Measurements from ENCODE around the gene PCGF3. TPM values are rescaled to one million over a fixed set of nuclear protein-coding genes. Genes with fewer than 3 reads are reported as not detected.

The PCGF3 gene
- total RNA-seq, 1 experiment from 2014 or later = 66.3 TPM

DNA sequence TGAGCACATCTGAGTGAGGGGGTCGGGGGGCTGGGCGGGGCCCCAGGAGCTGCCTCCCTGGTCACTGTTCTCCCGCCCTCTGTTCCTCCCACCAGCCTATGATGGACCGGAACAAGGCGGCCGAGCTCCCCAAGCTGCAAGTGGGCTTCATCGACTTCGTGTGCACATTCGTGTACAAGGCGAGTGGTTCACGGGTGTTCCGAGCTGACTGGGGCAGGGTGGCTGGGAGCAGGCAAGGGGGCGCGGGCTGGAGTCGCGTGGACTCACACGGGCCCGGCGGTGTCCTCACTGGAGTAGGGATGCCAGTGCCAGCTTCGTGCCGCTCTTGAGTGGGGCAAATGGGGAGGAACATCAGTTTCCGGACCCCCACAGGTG lies 39.2 kb upstream of the PCGF3 start:
- no peak overlapping the region for H2AFZ ChIP-seq (ENCODE audit: low read depth, low read length, poor library complexity, severe bottlenecking)
- no peak overlapping the region for H3K27ac ChIP-seq (ENCODE audit: low read depth, low read length)
- no peaks in the 10 kb centered on the region for H3K79me2 ChIP-seq (ENCODE audit: insufficient read depth, low read length)
- ChIA-PET RAD21 (ENCODE audit: low non-redundant PET in 1 of 2, low total read pairs in 2 of 2, uncharacterized antibody in 2 of 2, unreplicated experiment in 2 of 2) (no interaction called here), CTCF (no interaction called here), POLR2A (no interaction called here)
- H4K20me1 ChIP-seq (ENCODE audit: insufficient read depth) = no peaks in the 10 kb centered on the region
- H3K4me2 ChIP-seq (ENCODE audit: low read length) = no peak overlapping the region
- peaks cover 0 to 8% of the 10 kb centered on the region in 2 experiments; a peak in 1 of 4 replicates for H3K4me1 ChIP-seq (ENCODE audit: control insufficient read depth in 1 of 2, insufficient read depth in 2 of 2, low read length in 2 of 2)
- ATAC-seq (no peak), DNase-seq (ENCODE audit: low read depth, low spot score) (no peak)
- no peaks in the 10 kb centered on the region for H3K9me2 ChIP-seq (ENCODE audit: insufficient read depth)
- intact Hi-C loops (cut with micrococcal nuclease) = no loop called here
- H3K4me3 ChIP-seq (replicated peaks in 1 of 2; ENCODE audit: low read depth in 1 of 2, low read length in 2 of 2) = no peak overlapping the region
- H3K9me3 ChIP-seq (ENCODE audit: control insufficient read depth in 1 of 2, insufficient read depth in 1 of 2, low read depth in 1 of 2, low read length in 2 of 2) = no peaks in the 10 kb centered on the region
- no TSS peak for BruUV-seq (replicated peaks)
- H3K27me3 ChIP-seq (ENCODE audit: insufficient read depth, low read length) = no peaks in the 10 kb centered on the region
- TF ChIP-seq POLR2A (IDR thresholded peaks at IDR 0.05; ENCODE audit: borderline replicate concordance, extremely low read depth, insufficient read depth, insufficient read length) = no peak
- no peak for TF ChIP-seq YY1 (IDR thresholded peaks at IDR 0.05; ENCODE audit: extremely low read depth, insufficient replicate concordance, low read depth, low read length)
- no peak for TF ChIP-seq EZH2 (IDR thresholded peaks at IDR 0.05)
- TF ChIP-seq ZFX (IDR thresholded peaks at IDR 0.05) = no peak
- peaks cover under 1 to 6% of the 10 kb centered on the region in 2 experiments; a peak in 2 of 4 replicates for H3K36me3 ChIP-seq (ENCODE audit: control insufficient read depth in 1 of 2, insufficient read depth in 2 of 2, low read length in 2 of 2)
- no peak overlapping the region for H3K9ac ChIP-seq (ENCODE audit: low read length)

DNA sequence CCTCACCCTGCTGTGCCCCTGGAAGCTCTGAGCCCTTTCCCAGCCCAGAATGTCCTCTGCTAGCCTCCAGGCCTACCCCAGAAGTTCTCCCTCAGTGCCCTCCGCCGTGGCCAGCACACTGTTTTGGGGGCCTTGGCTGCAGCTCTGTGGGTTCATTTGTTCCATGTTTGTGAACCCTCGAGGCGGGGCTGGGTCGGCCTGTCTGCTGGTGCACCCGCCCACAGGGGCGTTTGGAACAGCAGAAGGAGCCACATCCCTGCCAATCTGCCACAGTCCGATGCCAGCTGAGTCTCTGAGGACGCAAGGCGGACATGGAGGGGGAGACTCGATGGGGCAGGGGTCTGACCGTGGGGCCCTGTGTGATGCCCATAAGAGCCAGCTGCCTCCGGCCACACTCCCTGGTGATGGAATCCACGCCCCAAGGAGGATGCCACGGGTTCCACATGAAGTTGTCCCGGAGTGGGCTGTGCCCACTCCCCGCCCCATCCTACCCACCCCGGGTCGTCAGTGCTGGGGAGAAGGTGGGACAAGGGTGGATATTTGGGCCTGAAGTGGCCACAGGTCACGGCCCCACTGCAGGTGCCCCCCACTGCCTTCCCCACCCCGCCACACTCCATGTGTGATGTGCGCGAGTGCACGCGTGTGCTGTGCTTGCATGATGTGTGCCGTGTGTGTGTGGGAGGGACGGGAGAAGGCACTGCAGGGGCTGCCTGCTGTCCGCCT lies 38.6 kb upstream of the PCGF3 start:
- no TSS peak for BruUV-seq (replicated peaks)
- intact Hi-C loops (cut with micrococcal nuclease) = no loop called here
- H3K36me3 ChIP-seq (ENCODE audit: control insufficient read depth in 1 of 2, insufficient read depth in 2 of 2, low read length in 2 of 2) = peaks cover 5 to 11% of the 10 kb centered on the region in 2 experiments
- H3K27ac ChIP-seq (ENCODE audit: low read depth, low read length) = no peak overlapping the region
- H3K9me2 ChIP-seq (ENCODE audit: insufficient read depth) = no peaks in the 10 kb centered on the region
- no peak overlapping the region for H3K4me2 ChIP-seq (ENCODE audit: low read length)
- no peak overlapping the region for H2AFZ ChIP-seq (ENCODE audit: low read depth, low read length, poor library complexity, severe bottlenecking)
- no peaks in the 10 kb centered on the region for H4K20me1 ChIP-seq (ENCODE audit: insufficient read depth)
- no peaks in the 10 kb centered on the region for H3K27me3 ChIP-seq (ENCODE audit: insufficient read depth, low read length)
- H3K4me3 ChIP-seq (replicated peaks in 1 of 2; ENCODE audit: low read depth in 1 of 2, low read length in 2 of 2) = no peak overlapping the region
- DNase-seq (ENCODE audit: low read depth, low spot score) (no peak), ATAC-seq (no peak)
- peaks cover 0 to 8% of the 10 kb centered on the region in 2 experiments; a peak in 1 of 4 replicates for H3K4me1 ChIP-seq (ENCODE audit: control insufficient read depth in 1 of 2, insufficient read depth in 2 of 2, low read length in 2 of 2)
- RAD21 ChIA-PET (ENCODE audit: low non-redundant PET in 1 of 2, low total read pairs in 2 of 2, uncharacterized antibody in 2 of 2, unreplicated experiment in 2 of 2) = no interaction called here
- POLR2A ChIA-PET = no interaction called here
- CTCF ChIA-PET = no interaction called here
- peaks cover 1% of the 10 kb centered on the region; the same call in 1 of the 2 replicates for H3K79me2 ChIP-seq (ENCODE audit: insufficient read depth, low read length)
- no peak overlapping the region for H3K9ac ChIP-seq (ENCODE audit: low read length)
- no peaks in the 10 kb centered on the region for H3K9me3 ChIP-seq (ENCODE audit: control insufficient read depth in 1 of 2, insufficient read depth in 1 of 2, low read depth in 1 of 2, low read length in 2 of 2)
- TF ChIP-seq YY1 (IDR thresholded peaks at IDR 0.05; ENCODE audit: extremely low read depth, insufficient replicate concordance, low read depth, low read length) = no peak
- no peak for TF ChIP-seq ZFX (IDR thresholded peaks at IDR 0.05)
- no peak for TF ChIP-seq POLR2AphosphoS5 (IDR thresholded peaks at IDR 0.05; ENCODE audit: low read depth, low read length)
- no peak for TF ChIP-seq ZNF274 (IDR thresholded peaks at IDR 0.05; ENCODE audit: low read depth, low read length)
- TF ChIP-seq, protein P1, sequence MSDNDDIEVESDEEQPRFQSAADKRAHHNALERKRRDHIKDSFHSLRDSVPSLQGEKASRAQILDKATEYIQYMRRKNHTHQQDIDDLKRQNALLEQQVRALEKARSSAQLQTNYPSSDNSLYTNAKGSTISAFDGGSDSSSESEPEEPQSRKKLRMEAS (IDR thresholded peaks at IDR 0.05) = no peak
- TF ChIP-seq, protein P2, sequence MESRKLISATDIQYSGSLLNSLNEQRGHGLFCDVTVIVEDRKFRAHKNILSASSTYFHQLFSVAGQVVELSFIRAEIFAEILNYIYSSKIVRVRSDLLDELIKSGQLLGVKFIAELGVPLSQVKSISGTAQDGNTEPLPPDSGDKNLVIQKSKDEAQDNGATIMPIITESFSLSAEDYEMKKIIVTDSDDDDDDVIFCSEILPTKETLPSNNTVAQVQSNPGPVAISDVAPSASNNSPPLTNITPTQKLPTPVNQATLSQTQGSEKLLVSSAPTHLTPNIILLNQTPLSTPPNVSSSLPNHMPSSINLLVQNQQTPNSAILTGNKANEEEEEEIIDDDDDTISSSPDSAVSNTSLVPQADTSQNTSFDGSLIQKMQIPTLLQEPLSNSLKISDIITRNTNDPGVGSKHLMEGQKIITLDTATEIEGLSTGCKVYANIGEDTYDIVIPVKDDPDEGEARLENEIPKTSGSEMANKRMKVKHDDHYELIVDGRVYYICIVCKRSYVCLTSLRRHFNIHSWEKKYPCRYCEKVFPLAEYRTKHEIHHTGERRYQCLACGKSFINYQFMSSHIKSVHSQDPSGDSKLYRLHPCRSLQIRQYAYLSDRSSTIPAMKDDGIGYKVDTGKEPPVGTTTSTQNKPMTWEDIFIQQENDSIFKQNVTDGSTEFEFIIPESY (IDR thresholded peaks at IDR 0.05; ENCODE audit: extremely low read depth, insufficient replicate concordance, low read length) = no peak
- TF ChIP-seq TCF7L2 (IDR thresholded peaks at IDR 0.05; ENCODE audit: borderline replicate concordance, extremely low read depth, insufficient read depth, insufficient read length) = no peak
- no peak for TF ChIP-seq EZH2 (IDR thresholded peaks at IDR 0.05)
- TF ChIP-seq FOSL1 (IDR thresholded peaks at IDR 0.05; ENCODE audit: low read depth) = no peak
- no peak for TF ChIP-seq EZH2phosphoT487 (IDR thresholded peaks at IDR 0.05; ENCODE audit: borderline replicate concordance)
- TF ChIP-seq POLR2A (IDR thresholded peaks at IDR 0.05; ENCODE audit: borderline replicate concordance, extremely low read depth, insufficient read depth, insufficient read length) = no peak
- TF ChIP-seq, protein P3, sequence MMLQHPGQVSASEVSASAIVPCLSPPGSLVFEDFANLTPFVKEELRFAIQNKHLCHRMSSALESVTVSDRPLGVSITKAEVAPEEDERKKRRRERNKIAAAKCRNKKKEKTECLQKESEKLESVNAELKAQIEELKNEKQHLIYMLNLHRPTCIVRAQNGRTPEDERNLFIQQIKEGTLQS (IDR thresholded peaks at IDR 0.05) = no peak
- TF ChIP-seq CBX3 (IDR thresholded peaks at IDR 0.05; ENCODE audit: low read depth) = no peak
- no peak for TF ChIP-seq ELF1 (IDR thresholded peaks at IDR 0.05; ENCODE audit: borderline replicate concordance, low read depth)
